Measurements from ENCODE around the gene TMEM63A. TPM values are rescaled to one million over a fixed set of nuclear protein-coding genes. Genes with fewer than 3 reads are reported as not detected.

The TMEM63A gene
- total and polyA plus RNA-seq, 2 donors (not counting 3 experiments of a cell fraction or from before 2014, with no cell fraction given): 28.7 to 41.4 TPM

- H3K79me2 ChIP-seq (ENCODE audit: control insufficient read depth, insufficient read depth, low read length): no peaks in the 10 kb centered on the region
- no peak overlapping the region for H3K4me3 ChIP-seq (replicated peaks in 1 of 3; ENCODE audit: insufficient read depth in 1 of 3, low read depth in 1 of 3, low read length in 3 of 3)
- no peaks in the 10 kb centered on the region for H3K9me1 ChIP-seq (replicated peaks; ENCODE audit: control insufficient read depth, extremely low read depth, insufficient read depth, low read length)
- no peak overlapping the region for H3K4me2 ChIP-seq (ENCODE audit: insufficient read depth, low read length)
- no peaks in the 10 kb centered on the region for H3K9me3 ChIP-seq (replicated peaks; ENCODE audit: control insufficient read depth, insufficient read depth, low read length)
- dilution Hi-C loops (cut with MboI; ENCODE audit: extremely low pct_ligation_motif_present, low sequenced_read_pairs): no loop called here
- no peak overlapping the region for H2AFZ ChIP-seq (ENCODE audit: low read depth, low read length)
- no peaks in the 10 kb centered on the region for H3K27me3 ChIP-seq (ENCODE audit: control insufficient read depth in 2 of 2, insufficient read depth in 2 of 2, low read length in 2 of 2)
- no peak overlapping the region for H3K27ac ChIP-seq (ENCODE audit: insufficient read depth, low read depth, low read length)
- H3K4me1 ChIP-seq (ENCODE audit: control insufficient read depth, extremely low read depth, insufficient read depth, low read length): no peaks in the 10 kb centered on the region
- BruUV-seq (replicated peaks): no TSS peak
- FAIRE-seq: no peak
- no peak for DNase-seq (ENCODE audit: low read depth, low spot score)
- TF ChIP-seq MYC (IDR thresholded peaks at IDR 0.05; ENCODE audit: low read depth, low read length): no peak
- TF ChIP-seq MAX (IDR thresholded peaks at IDR 0.05; ENCODE audit: insufficient read depth, insufficient read length): no peak
- H3K9ac ChIP-seq (replicated peaks; ENCODE audit: extremely low read depth, insufficient read depth, low read length): no peak overlapping the region
- ChIA-PET POLR2A (no interaction called here), CTCF (interaction anchor here (2.2 kb wide), 1 partner anchor 13 kb away, joined by 7 read pairs; no protein-coding TSS in a partner anchor)
- H4K20me1 ChIP-seq (replicated peaks; ENCODE audit: control insufficient read depth, extremely low read depth, insufficient read depth, low read length): no peaks in the 10 kb centered on the region
- intact Hi-C loops (cut with micrococcal nuclease): no loop called here
- no peaks in the 10 kb centered on the region for H3K36me3 ChIP-seq (ENCODE audit: control insufficient read depth in 2 of 2, extremely low read depth in 1 of 2, insufficient read depth in 2 of 2, low read length in 2 of 2)
Observed at GRCh38 chr1:225891229-225891972, 9.2 kb upstream of the TMEM63A start.

GRCh38 chr1:225890346-225891228, 8.4 kb upstream of the TMEM63A start:
- no peak overlapping the region for H3K4me3 ChIP-seq (replicated peaks in 1 of 3; ENCODE audit: insufficient read depth in 1 of 3, low read depth in 1 of 3, low read length in 3 of 3)
- H3K79me2 ChIP-seq (ENCODE audit: control insufficient read depth, insufficient read depth, low read length): no peaks in the 10 kb centered on the region
- dilution Hi-C loops (cut with MboI; ENCODE audit: extremely low pct_ligation_motif_present, low sequenced_read_pairs) (no loop called here), intact Hi-C loops (cut with micrococcal nuclease) (no loop called here)
- no peak overlapping the region for H2AFZ ChIP-seq (ENCODE audit: low read depth, low read length)
- TF ChIP-seq MAX (IDR thresholded peaks at IDR 0.05; ENCODE audit: insufficient read depth, insufficient read length) (no peak), POLR2A (IDR thresholded peaks at IDR 0.05; ENCODE audit: low read depth, low read length) (no peak), POLR2AphosphoS5 (IDR thresholded peaks at IDR 0.05; ENCODE audit: insufficient read depth, low read depth, low read length) (no peak)
- no peak for DNase-seq (ENCODE audit: low read depth, low spot score)
- no peaks in the 10 kb centered on the region for H3K4me1 ChIP-seq (ENCODE audit: control insufficient read depth, extremely low read depth, insufficient read depth, low read length)
- FAIRE-seq: no peak
- H3K36me3 ChIP-seq (ENCODE audit: control insufficient read depth in 2 of 2, extremely low read depth in 1 of 2, insufficient read depth in 2 of 2, low read length in 2 of 2): no peaks in the 10 kb centered on the region
- no peak overlapping the region for H3K9ac ChIP-seq (replicated peaks; ENCODE audit: extremely low read depth, insufficient read depth, low read length)
- ChIA-PET CTCF (interaction anchor here (1.0 to 2.2 kb wide), 6 partner anchors 14 to 416 kb away, joined by 3 to 7 read pairs (median 4); no protein-coding TSS in a partner anchor), POLR2A (no interaction called here)
- no peak overlapping the region for H3K4me2 ChIP-seq (ENCODE audit: insufficient read depth, low read length)
- BruUV-seq (replicated peaks): no TSS peak
- H3K27me3 ChIP-seq (ENCODE audit: control insufficient read depth in 2 of 2, insufficient read depth in 2 of 2, low read length in 2 of 2): no peaks in the 10 kb centered on the region
- no peaks in the 10 kb centered on the region for H3K9me3 ChIP-seq (replicated peaks; ENCODE audit: control insufficient read depth, insufficient read depth, low read length)
- no peaks in the 10 kb centered on the region for H4K20me1 ChIP-seq (replicated peaks; ENCODE audit: control insufficient read depth, extremely low read depth, insufficient read depth, low read length)
- H3K27ac ChIP-seq (ENCODE audit: insufficient read depth, low read depth, low read length): no peak overlapping the region
- no peaks in the 10 kb centered on the region for H3K9me1 ChIP-seq (replicated peaks; ENCODE audit: control insufficient read depth, extremely low read depth, insufficient read depth, low read length)

All from endothelial cell of umbilical vein (primary cell).